ENCODE measurements around the gene AQP12A. TPM values are rescaled to one million over a fixed set of nuclear protein-coding genes. Genes with fewer than 3 reads are reported as not detected.

AQP12A gene
- total and polyA plus RNA-seq, 9 of the 15 experiments (the other 6 are each of a cell fraction or from before 2014, with no cell fraction given), result not detected

DNA sequence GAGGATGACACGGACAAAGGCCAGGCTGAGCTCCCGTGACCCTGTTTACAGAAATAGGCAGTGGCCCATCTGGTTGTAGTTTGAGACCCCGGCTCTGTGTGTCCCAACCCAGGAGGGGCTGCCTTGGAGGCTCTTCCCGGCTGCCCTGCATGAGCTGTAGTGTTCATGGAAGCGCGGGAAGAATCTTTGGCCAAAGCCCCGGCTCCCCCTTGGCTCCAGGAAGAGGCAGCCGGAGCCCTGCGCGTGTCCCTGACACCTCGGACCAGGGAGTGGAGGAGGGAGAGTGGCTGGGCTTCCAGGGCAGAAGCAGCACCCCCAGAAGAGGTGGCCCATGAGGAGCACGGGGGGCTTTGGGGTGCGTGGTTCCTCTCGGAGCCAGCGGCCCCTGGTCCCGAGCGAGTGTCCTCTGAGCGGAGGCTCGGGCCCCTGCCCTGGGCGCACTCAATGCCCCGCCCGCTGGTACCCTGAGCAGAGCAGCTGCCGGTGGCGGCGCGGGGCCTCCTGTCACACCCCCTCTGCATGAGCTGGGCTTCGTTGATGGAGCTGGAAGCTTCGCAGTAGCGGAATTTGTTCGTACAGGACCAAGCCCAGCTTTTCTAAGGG lies 44.7 kb upstream of the AQP12A start (continued):
- TF ChIP-seq, protein P1, sequence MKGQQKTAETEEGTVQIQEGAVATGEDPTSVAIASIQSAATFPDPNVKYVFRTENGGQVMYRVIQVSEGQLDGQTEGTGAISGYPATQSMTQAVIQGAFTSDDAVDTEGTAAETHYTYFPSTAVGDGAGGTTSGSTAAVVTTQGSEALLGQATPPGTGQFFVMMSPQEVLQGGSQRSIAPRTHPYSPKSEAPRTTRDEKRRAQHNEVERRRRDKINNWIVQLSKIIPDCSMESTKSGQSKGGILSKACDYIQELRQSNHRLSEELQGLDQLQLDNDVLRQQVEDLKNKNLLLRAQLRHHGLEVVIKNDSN (CRISPR knock-in tag; IDR thresholded peaks at IDR 0.05), result no peak
- TF ChIP-seq ZFPM2 (CRISPR knock-in tag; IDR thresholded peaks at IDR 0.05), result no peak
- no peak for TF ChIP-seq HNRNPH1 (optimal IDR thresholded peaks at IDR 0.05; ENCODE audit: low read depth, low read length)

DNA sequence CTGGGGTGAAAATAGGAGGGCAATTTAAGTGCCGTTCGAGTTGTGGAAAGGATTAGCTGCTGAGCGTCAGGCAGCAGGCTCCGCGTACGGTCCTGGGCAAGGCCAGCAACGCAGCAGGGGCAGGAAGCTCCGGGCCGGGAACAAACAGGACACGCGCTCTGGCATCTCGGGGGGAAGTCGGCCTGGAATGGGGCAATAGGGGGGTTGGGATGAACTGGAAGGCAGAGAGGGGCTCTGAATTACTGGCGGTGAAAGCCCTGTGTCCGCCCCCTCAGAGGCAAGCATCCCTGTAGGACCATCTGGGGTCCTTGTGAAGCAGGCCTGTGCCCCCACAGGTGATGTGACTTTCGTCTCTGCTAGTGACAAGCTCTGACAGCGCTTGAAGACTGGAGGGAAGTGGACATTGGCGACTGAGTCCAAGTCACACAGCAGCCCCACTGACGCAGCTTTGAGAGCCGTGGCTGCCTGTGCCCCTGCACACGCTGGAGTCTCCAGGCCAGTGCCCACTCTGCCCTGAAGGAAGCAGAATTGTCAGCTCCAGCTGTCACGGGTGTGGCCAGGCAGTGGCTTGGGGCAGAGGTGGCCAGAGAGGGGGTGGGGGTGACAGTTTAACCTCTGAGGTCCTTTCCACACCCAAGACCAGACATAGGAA lies 44.0 kb upstream of the AQP12A start:
- Histone ChIP-seq H3K9ac (ENCODE audit: insufficient read depth in 1 of 2, low read depth in 2 of 2, low read length in 2 of 2) (no peak overlapping the region), H3K9me3 (replicated peaks; ENCODE audit: control insufficient read depth, insufficient read depth, low read depth, low read length) (no peaks in the 10 kb centered on the region), H3K4me1 (replicated peaks in 1 of 2; ENCODE audit: control insufficient read depth in 2 of 2, insufficient read depth in 2 of 2, low read length in 2 of 2) (peaks cover 0 to 7% of the 10 kb centered on the region in 2 experiments; a peak in 1 of 5 replicates), H2AFZ (ENCODE audit: low read depth, low read length) (no peak overlapping the region), H4K20me1 (replicated peaks; ENCODE audit: control insufficient read depth, insufficient read depth, low read length) (no peaks in the 10 kb centered on the region), H3K27me3 (ENCODE audit: control insufficient read depth in 2 of 2, insufficient read depth in 2 of 2, low read length in 2 of 2) (peaks cover 12 to 71% of the 10 kb centered on the region in 2 experiments; a peak in 4 of 5 replicates), H3K27ac (ENCODE audit: extremely low read depth, low read depth, low read length) (no peak overlapping the region), H3K79me2 (ENCODE audit: control insufficient read depth, insufficient read depth, low read length) (no peaks in the 10 kb centered on the region), H3K4me3 (no peak overlapping the region), H3K4me2 (ENCODE audit: insufficient read depth, low read length) (no peak overlapping the region), H3K36me3 (ENCODE audit: control insufficient read depth, insufficient read depth, low read length) (no peaks in the 10 kb centered on the region), H3K9me1 (ENCODE audit: control insufficient read depth, insufficient read depth, low read length) (no peaks in the 10 kb centered on the region)
- in situ Hi-C loops (cut with MboI), result no loop called here
- no peak for DNase-seq (ENCODE audit: extremely low read depth in 1 of 4, low spot score in 3 of 4)
- WGBS (ENCODE audit: insufficient coverage, low coverage, missing lambda C conversion rate), result 13% methylated on average over 20 of the region's 22 CpGs
- ATAC-seq, result no peak
- ChIA-PET CTCF (ENCODE audit: low intra/inter-chr PET ratio) (no interaction called here), POLR2A (interaction anchor here (0.7 kb wide), 1 partner anchor 1407 kb away, joined by 5 read pairs; no protein-coding TSS in a partner anchor)
- FAIRE-seq, result no peak
- intact Hi-C loops (cut with micrococcal nuclease), result no loop called here
- BruUV-seq (replicated peaks), result no TSS peak
- TF ChIP-seq NRF1 (conservative IDR thresholded peaks at IDR 0.05 in 1 of 2, IDR thresholded peaks at IDR 0.05 in 1 of 2) (no peak), KAT8 (IDR thresholded peaks at IDR 0.05; ENCODE audit: low read depth) (no peak), RHOXF2B (CRISPR knock-in tag; conservative IDR thresholded peaks at IDR 0.05) (no peak)
- TF ChIP-seq, protein P2, sequence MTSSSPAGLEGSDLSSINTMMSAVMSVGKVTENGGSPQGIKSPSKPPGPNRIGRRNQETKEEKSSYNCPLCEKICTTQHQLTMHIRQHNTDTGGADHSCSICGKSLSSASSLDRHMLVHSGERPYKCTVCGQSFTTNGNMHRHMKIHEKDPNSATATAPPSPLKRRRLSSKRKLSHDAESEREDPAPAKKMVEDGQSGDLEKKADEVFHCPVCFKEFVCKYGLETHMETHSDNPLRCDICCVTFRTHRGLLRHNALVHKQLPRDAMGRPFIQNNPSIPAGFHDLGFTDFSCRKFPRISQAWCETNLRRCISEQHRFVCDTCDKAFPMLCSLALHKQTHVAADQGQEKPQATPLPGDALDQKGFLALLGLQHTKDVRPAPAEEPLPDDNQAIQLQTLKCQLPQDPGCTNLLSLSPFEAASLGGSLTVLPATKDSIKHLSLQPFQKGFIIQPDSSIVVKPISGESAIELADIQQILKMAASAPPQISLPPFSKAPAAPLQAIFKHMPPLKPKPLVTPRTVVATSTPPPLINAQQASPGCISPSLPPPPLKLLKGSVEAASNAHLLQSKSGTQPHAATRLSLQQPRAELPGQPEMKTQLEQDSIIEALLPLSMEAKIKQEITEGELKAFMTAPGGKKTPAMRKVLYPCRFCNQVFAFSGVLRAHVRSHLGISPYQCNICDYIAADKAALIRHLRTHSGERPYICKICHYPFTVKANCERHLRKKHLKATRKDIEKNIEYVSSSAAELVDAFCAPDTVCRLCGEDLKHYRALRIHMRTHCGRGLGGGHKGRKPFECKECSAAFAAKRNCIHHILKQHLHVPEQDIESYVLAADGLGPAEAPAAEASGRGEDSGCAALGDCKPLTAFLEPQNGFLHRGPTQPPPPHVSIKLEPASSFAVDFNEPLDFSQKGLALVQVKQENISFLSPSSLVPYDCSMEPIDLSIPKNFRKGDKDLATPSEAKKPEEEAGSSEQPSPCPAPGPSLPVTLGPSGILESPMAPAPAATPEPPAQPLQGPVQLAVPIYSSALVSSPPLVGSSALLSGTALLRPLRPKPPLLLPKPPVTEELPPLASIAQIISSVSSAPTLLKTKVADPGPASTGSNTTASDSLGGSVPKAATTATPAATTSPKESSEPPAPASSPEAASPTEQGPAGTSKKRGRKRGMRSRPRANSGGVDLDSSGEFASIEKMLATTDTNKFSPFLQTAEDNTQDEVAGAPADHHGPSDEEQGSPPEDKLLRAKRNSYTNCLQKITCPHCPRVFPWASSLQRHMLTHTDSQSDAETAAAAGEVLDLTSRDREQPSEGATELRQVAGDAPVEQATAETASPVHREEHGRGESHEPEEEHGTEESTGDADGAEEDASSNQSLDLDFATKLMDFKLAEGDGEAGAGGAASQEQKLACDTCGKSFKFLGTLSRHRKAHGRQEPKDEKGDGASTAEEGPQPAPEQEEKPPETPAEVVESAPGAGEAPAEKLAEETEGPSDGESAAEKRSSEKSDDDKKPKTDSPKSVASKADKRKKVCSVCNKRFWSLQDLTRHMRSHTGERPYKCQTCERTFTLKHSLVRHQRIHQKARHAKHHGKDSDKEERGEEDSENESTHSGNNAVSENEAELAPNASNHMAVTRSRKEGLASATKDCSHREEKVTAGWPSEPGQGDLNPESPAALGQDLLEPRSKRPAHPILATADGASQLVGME (CRISPR knock-in tag; IDR thresholded peaks at IDR 0.05), result no peak
- TF ChIP-seq, protein P3, sequence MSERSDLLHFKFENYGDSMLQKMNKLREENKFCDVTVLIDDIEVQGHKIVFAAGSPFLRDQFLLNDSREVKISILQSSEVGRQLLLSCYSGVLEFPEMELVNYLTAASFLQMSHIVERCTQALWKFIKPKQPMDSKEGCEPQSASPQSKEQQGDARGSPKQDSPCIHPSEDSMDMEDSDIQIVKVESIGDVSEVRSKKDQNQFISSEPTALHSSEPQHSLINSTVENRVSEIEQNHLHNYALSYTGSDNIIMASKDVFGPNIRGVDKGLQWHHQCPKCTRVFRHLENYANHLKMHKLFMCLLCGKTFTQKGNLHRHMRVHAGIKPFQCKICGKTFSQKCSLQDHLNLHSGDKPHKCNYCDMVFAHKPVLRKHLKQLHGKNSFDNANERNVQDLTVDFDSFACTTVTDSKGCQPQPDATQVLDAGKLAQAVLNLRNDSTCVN (CRISPR knock-in tag; IDR thresholded peaks at IDR 0.05), result no peak
